Measurements from ENCODE around the gene LRRC4C.

Gene LRRC4C

GRCh38 chr11:40841231-40841630 lies 618.2 kb downstream of the LRRC4C start:
- no peak for DNase-seq

GRCh38 chr11:40838181-40838683 lies 621.2 kb downstream of the LRRC4C start:
- DNase-seq: no peak

- no peak for DNase-seq
Observed at GRCh38 chr11:40827116-40827515, 632.3 kb downstream of the LRRC4C start.

GRCh38 chr11:40826601-40827000 lies 632.9 kb downstream of the LRRC4C start:
- DNase-seq: no peak

- DNase-seq: no peak
Observed at GRCh38 chr11:40825201-40825834, 634.1 kb downstream of the LRRC4C start.

GRCh38 chr11:40819230-40819629 lies 640.2 kb downstream of the LRRC4C start:
- no peak for DNase-seq

- no peak for DNase-seq
Observed at GRCh38 chr11:40816976-40817375, 642.5 kb downstream of the LRRC4C start.

GRCh38 chr11:40797981-40798380 lies 661.5 kb downstream of the LRRC4C start:
- DNase-seq: peak in 1 of 2 experiments; percentile 14

GRCh38 chr11:40787224-40787623 lies 672.2 kb downstream of the LRRC4C start:
- DNase-seq: no peak

GRCh38 chr11:40763046-40763445 lies 696.4 kb downstream of the LRRC4C start:
- no peak for DNase-seq

GRCh38 chr11:40759341-40759740 lies 700.1 kb downstream of the LRRC4C start:
- DNase-seq: no peak

- no peak for DNase-seq
Observed at GRCh38 chr11:40754297-40754696, 705.2 kb downstream of the LRRC4C start.

GRCh38 chr11:40746282-40746681 lies 713.2 kb downstream of the LRRC4C start:
- no peak for DNase-seq

GRCh38 chr11:40732132-40732531 lies 727.3 kb downstream of the LRRC4C start:
- peak; percentile 26 to 81 for DNase-seq

- DNase-seq: no peak
Observed at GRCh38 chr11:40722179-40722795, 737.2 kb downstream of the LRRC4C start.

GRCh38 chr11:40716344-40717130 lies 742.9 kb downstream of the LRRC4C start:
- no peak for DNase-seq

- no peak for DNase-seq
Observed at GRCh38 chr11:40713083-40713482, 746.4 kb downstream of the LRRC4C start.

- no peak for DNase-seq
Observed at GRCh38 chr11:40701027-40701426, 758.4 kb downstream of the LRRC4C start.

- no peak for DNase-seq
Observed at GRCh38 chr11:40689823-40690222, 769.6 kb downstream of the LRRC4C start.

- DNase-seq: no peak
Observed at GRCh38 chr11:40688369-40688768, 771.1 kb downstream of the LRRC4C start.

- DNase-seq: no peak
Observed at GRCh38 chr11:40686765-40687164, 772.7 kb downstream of the LRRC4C start.

- DNase-seq: no peak
Observed at GRCh38 chr11:40683010-40683409, 776.4 kb downstream of the LRRC4C start.

- no peak for DNase-seq
Observed at GRCh38 chr11:40679276-40679675, 780.2 kb downstream of the LRRC4C start.

GRCh38 chr11:40647295-40647694 lies 812.2 kb downstream of the LRRC4C start:
- no peak for DNase-seq
